HG03460 (cell line): ENCODE measurements around the gene TMEM165.

ENCODE experiments used
- ATAC-seq: cut with Tn5 transposase; IDR thresholded peaks from one replicate; pipeline ENCODE4 v1.9.1; 2021; ENCODE audit not compliant: unreplicated experiment

Gene TMEM165

GRCh38 chr4:55405073-55405472, 9.3 kb downstream of the TMEM165 start:
- no peak for ATAC-seq

- ATAC-seq = no peak
These were observed 10.8 kb downstream of the TMEM165 start for GRCh38 chr4:55406545-55406944.

GRCh38 chr4:55407119-55407518, 11.4 kb downstream of the TMEM165 start:
- ATAC-seq = no peak

- ATAC-seq = no peak
These were observed 12.0 kb downstream of the TMEM165 start for GRCh38 chr4:55407764-55408163.

GRCh38 chr4:55409468-55410171, 13.9 kb downstream of the TMEM165 start:
- peak; percentile 59 for ATAC-seq

- no peak for ATAC-seq
These were observed 14.7 kb downstream of the TMEM165 start for GRCh38 chr4:55410431-55410830.

- ATAC-seq = no peak
These were observed 15.9 kb downstream of the TMEM165 start for GRCh38 chr4:55411621-55412020.

- no peak for ATAC-seq
These were observed 20.4 kb downstream of the TMEM165 start for GRCh38 chr4:55416176-55416575.

GRCh38 chr4:55424791-55425190, 29.0 kb downstream of the TMEM165 start:
- ATAC-seq = no peak

- no peak for ATAC-seq
These were observed 36.1 kb downstream of the TMEM165 start for GRCh38 chr4:55431710-55432336.

GRCh38 chr4:55435141-55435841, 39.5 kb downstream of the TMEM165 start:
- peak; percentile 84 for ATAC-seq

- no peak for ATAC-seq
These were observed 41.6 kb downstream of the TMEM165 start for GRCh38 chr4:55437356-55437796.

GRCh38 chr4:55437823-55438222, 42.1 kb downstream of the TMEM165 start:
- ATAC-seq = no peak

- ATAC-seq = no peak
These were observed 42.6 kb downstream of the TMEM165 start for GRCh38 chr4:55438314-55438713.

- ATAC-seq = no peak
These were observed 43.3 kb downstream of the TMEM165 start for GRCh38 chr4:55439023-55439422.

- ATAC-seq = no peak
These were observed 45.0 kb downstream of the TMEM165 start for GRCh38 chr4:55440786-55441185.

GRCh38 chr4:55442541-55442940, 46.8 kb downstream of the TMEM165 start:
- no peak for ATAC-seq

- no peak for ATAC-seq
These were observed 49.1 kb downstream of the TMEM165 start for GRCh38 chr4:55444827-55445226.

- no peak for ATAC-seq
These were observed 50.3 kb downstream of the TMEM165 start for GRCh38 chr4:55445921-55446577.

GRCh38 chr4:55446578-55446922, 50.8 kb downstream of the TMEM165 start:
- no peak for ATAC-seq

GRCh38 chr4:55447108-55447708, 51.5 kb downstream of the TMEM165 start:
- no peak for ATAC-seq
